GM23338 (cell line): ENCODE data around the gene CTXN1.

Source experiments
- CREB1 ChIP-seq: fragments of 250-450 bp; sonication (Bioruptor Pico); IDR thresholded peaks from 2 replicates; pipeline ENCODE4 v1.5.0; 2020; ENCODE audit warnings: low read depth, mild to moderate bottlenecking, moderate library complexity
- CTCF ChIP-seq, 2 experiments: fragments of 200-600 bp in 1 of 2; sonication (generic) in 1 of 2; conservative IDR thresholded peaks; 2 replicates each; pipeline versions ENCODE4 v1.5.1 to v1.6.1; 2016 to 2017; ENCODE audit warnings: antibody characterized with exemption in 2 of 2, low read depth in 2 of 2, mild to moderate bottlenecking in 2 of 2, moderate library complexity in 1 of 2
- ETS1 ChIP-seq: IDR thresholded peaks from 2 replicates; pipeline ENCODE4 v1.6.1; 2016; ENCODE audit warnings: antibody characterized with exemption
- EZH2 ChIP-seq: fragments of 200-600 bp; sonication (generic); IDR thresholded peaks from one replicate; pipeline ENCODE4 v1.8.0; 2017; ENCODE audit warnings: antibody characterized with exemption, mild to moderate bottlenecking, low read depth; ENCODE audit not compliant: unreplicated experiment
- EZH2phosphoT487 ChIP-seq: fragments of 200-600 bp; sonication (generic); IDR thresholded peaks from one replicate; pipeline ENCODE4 v1.8.1; 2018; ENCODE audit warnings: antibody characterized with exemption; ENCODE audit not compliant: unreplicated experiment
- JUNB ChIP-seq: IDR thresholded peaks from one replicate; pipeline ENCODE4 v1.6.1; 2016; ENCODE audit warnings: antibody characterized with exemption; ENCODE audit not compliant: unreplicated experiment
- POLR2AphosphoS5 ChIP-seq: IDR thresholded peaks from 2 replicates; pipeline ENCODE4 v1.6.1; 2016; ENCODE audit warnings: antibody characterized with exemption, low read depth
- REST ChIP-seq: IDR thresholded peaks from one replicate; pipeline ENCODE4 v1.6.1; 2018; ENCODE audit warnings: antibody characterized with exemption; ENCODE audit not compliant: unreplicated experiment
- STAT1 ChIP-seq: IDR thresholded peaks from one replicate; pipeline ENCODE4 v1.6.1; 2016; ENCODE audit warnings: antibody characterized with exemption; ENCODE audit not compliant: unreplicated experiment
- ZNF331 ChIP-seq: fragments of 250-450 bp; sonication (Bioruptor Pico); IDR thresholded peaks from 2 replicates; pipeline ENCODE4 v1.5.0; 2020; ENCODE audit warnings: low read depth, mild to moderate bottlenecking, moderate library complexity
- ZNF462 ChIP-seq: fragments of 250-450 bp; sonication (Bioruptor Pico); IDR thresholded peaks from 2 replicates; pipeline ENCODE4 v1.5.0; 2020; ENCODE audit warnings: mild to moderate bottlenecking, moderate library complexity

GRCh38 chr19:7900931-7901330 is 25.0 kb downstream of the CTXN1 start:
- TF ChIP-seq REST (no peak), CTCF (conservative IDR thresholded peaks at IDR 0.05; ENCODE audit: low read depth in 2 of 2) (no peak), EZH2 (no peak), POLR2AphosphoS5 (no peak), EZH2phosphoT487 (no peak), CREB1 (CRISPR knock-in tag) (no peak), JUNB (no peak), ZNF462 (CRISPR knock-in tag) (no peak), STAT1 (no peak), ETS1 (no peak), ZNF331 (CRISPR knock-in tag) (no peak)
